HepG2 (cell line): ENCODE results near the gene CISTR. TPM values are rescaled to one million over a fixed set of nuclear protein-coding genes. Genes with fewer than 3 reads are reported as not detected.
A peak's percentile ranks its signal among the peaks of the same experiment; 100 is the strongest.

ENCODE experiments used
- ATAC-seq: fragments of 200-7000 bp; cut with Tn5 transposase; 3 replicates; pipeline ENCODE4 v1.9.1; 2020; ENCODE audit warnings: mild to moderate bottlenecking, moderate library complexity
- BruUV-seq: library from RNA; stranded (reverse); fragments of 400-500 nt; replicated peaks from 2 replicates; lab custom pipeline; 2021; lab: Mats Ljungman, UMichigan
- CTCF ChIA-PET: fragments of 300-600 bp; formaldehyde crosslinking; extraction: SDS; loops from one replicate; lab custom pipeline; 2021; ENCODE audit warnings: low total read pairs, inconsistent platforms, low intra/inter-chr PET ratio; lab: Yijun Ruan, JAX
- POLR2A ChIA-PET: fragments of 350-600 bp; sonication (Branson Sonifier 250); formaldehyde crosslinking; loops from one replicate; lab custom pipeline; 2020; ENCODE audit warnings: antibody characterized with exemption, inconsistent platforms; lab: Yijun Ruan, JAX
- DNase-seq: peaks from one replicate; pipeline ENCODE4 v3.0.0-alpha.2; 2015; ENCODE audit warnings: low spot score
- FAIRE-seq: peaks from 3 replicates; lab custom pipeline; 2011; peaks lifted over from hg19 to GRCh38; lab: Jason Lieb, UNC
- H2AFZ ChIP-seq: one replicate; pipeline ENCODE4 v1.6.1; 2011; ENCODE audit warnings: low read length, inconsistent platforms
- H3K27ac ChIP-seq: fragments of 300-600 bp; 3 replicates; pipeline ENCODE4 v1.8.0; 2011; ENCODE audit warnings: mixed run types, mild to moderate bottlenecking, mixed read lengths, low read length, inconsistent platforms; ENCODE audit not compliant: insufficient read depth; ENCODE audit errors: extremely low read length
- H3K27me3 ChIP-seq, 2 experiments: fragments of 200-600 bp in 1 of 2; 2 replicates in 1 of 2; 3 replicates in 1 of 2; pipeline versions ENCODE4 v1.6.0 to v1.8.0; 2011; ENCODE audit warnings: low read length in 2 of 2, mild to moderate bottlenecking in 2 of 2, moderate library complexity in 2 of 2, inconsistent platforms in 1 of 2; ENCODE audit not compliant: insufficient read depth in 2 of 2, control insufficient read depth in 1 of 2
- H3K36me3 ChIP-seq, 2 experiments: fragments of 200-600 bp in 1 of 2; replicated peaks in 1 of 2; 2 replicates in 1 of 2; 3 replicates in 1 of 2; pipeline versions ENCODE4 v1.5.1 to v1.8.0; 2011; ENCODE audit warnings: low read length in 2 of 2, inconsistent platforms in 1 of 2; ENCODE audit not compliant: insufficient read depth in 2 of 2, control insufficient read depth in 1 of 2
- H3K4me1 ChIP-seq: 2 replicates; pipeline ENCODE4 v1.5.1; 2012; ENCODE audit warnings: low read length, inconsistent platforms; ENCODE audit not compliant: insufficient read depth
- H3K4me2 ChIP-seq: 2 replicates; pipeline ENCODE4 v1.6.0; 2011; ENCODE audit warnings: low read depth, low read length, inconsistent platforms
- H3K4me3 ChIP-seq, 3 experiments: fragments of 200-600 bp in 1 of 3; sonication (generic), shearing (Covaris generic) in 1 of 3; replicated peaks in 1 of 3; 2 replicates each; pipeline ENCODE4 v1.5.1; 2011 to 2016; ENCODE audit warnings: low read length in 3 of 3, inconsistent platforms in 2 of 3, low read depth in 2 of 3, mild to moderate bottlenecking in 2 of 3, control low read depth in 1 of 3, mixed read lengths in 1 of 3; ENCODE audit not compliant: insufficient read depth in 1 of 3
- H3K79me2 ChIP-seq: one replicate; pipeline ENCODE4 v1.6.1; 2011; ENCODE audit warnings: low read length, inconsistent platforms; ENCODE audit not compliant: insufficient read depth
- H3K9ac ChIP-seq: 2 replicates; pipeline ENCODE4 v1.6.0; 2011; ENCODE audit warnings: mild to moderate bottlenecking, low read depth, low read length, inconsistent platforms; ENCODE audit not compliant: insufficient read depth
- H3K9me3 ChIP-seq: 2 replicates; pipeline ENCODE4 v1.5.1; 2012; ENCODE audit warnings: mild to moderate bottlenecking, low read length
- H4K20me1 ChIP-seq: 2 replicates; pipeline ENCODE4 v1.6.0; 2011; ENCODE audit warnings: inconsistent platforms, mild to moderate bottlenecking, low read length, moderate library complexity; ENCODE audit not compliant: insufficient read depth
- ATF1 ChIP-seq: IDR thresholded peaks from 2 replicates; pipeline ENCODE4 v1.6.1; 2016; ENCODE audit warnings: mild to moderate bottlenecking, control low read depth
- DR1 ChIP-seq: sonication (generic); formaldehyde crosslinking; IDR thresholded peaks from 2 replicates; pipeline ENCODE4 v1.8.0; 2021; ENCODE audit warnings: mild to moderate bottlenecking, missing genetic modification reagents, inconsistent platforms
- ERF ChIP-seq: IDR thresholded peaks from 2 replicates; pipeline ENCODE4 v1.6.1; 2018; ENCODE audit warnings: missing biosample characterization, missing genetic modification reagents
- FOSL2 ChIP-seq: sonication (generic); formaldehyde crosslinking; IDR thresholded peaks from 2 replicates; pipeline ENCODE4 v1.4.0; 2020; ENCODE audit warnings: missing genetic modification reagents
- GABPB1 ChIP-seq: IDR thresholded peaks from 2 replicates; pipeline ENCODE4 v1.6.1; 2016; ENCODE audit warnings: mild to moderate bottlenecking, missing genetic modification reagents, moderate library complexity, missing compliant biosample characterization
- MAFG ChIP-seq: sonication (generic); formaldehyde crosslinking; IDR thresholded peaks from 2 replicates; pipeline ENCODE4 v1.5.1; 2020; ENCODE audit warnings: mild to moderate bottlenecking, missing genetic modification reagents
- NCOA2 ChIP-seq: sonication (generic); formaldehyde crosslinking; IDR thresholded peaks from 2 replicates; pipeline ENCODE4 v1.8.0; 2022; ENCODE audit warnings: inconsistent platforms
- ZNF251 ChIP-seq: sonication (generic); formaldehyde crosslinking; IDR thresholded peaks from 2 replicates; pipeline ENCODE4 v1.9.0; 2021; ENCODE audit warnings: mild to moderate bottlenecking, missing genetic modification reagents
- ZNF431 ChIP-seq: sonication (generic); formaldehyde crosslinking; IDR thresholded peaks from 2 replicates; pipeline ENCODE4 v1.9.0; 2022; ENCODE audit warnings: missing genetic modification reagents, low read depth, mild to moderate bottlenecking, borderline replicate concordance
- ZNF75D ChIP-seq: sonication (generic); formaldehyde crosslinking; IDR thresholded peaks from 2 replicates; pipeline ENCODE4 v1.8.1; 2023; ENCODE audit warnings: missing genetic modification reagents, mild to moderate bottlenecking, borderline replicate concordance
- ZNF770 ChIP-seq: sonication (generic); formaldehyde crosslinking; IDR thresholded peaks from 2 replicates; pipeline ENCODE4 v1.5.0; 2020; ENCODE audit warnings: mild to moderate bottlenecking, missing genetic modification reagents
- WGBS: methylation state at CpG from one replicate; pipeline ENCODE4 v1.1.6; 2017; ENCODE audit warnings: low lambda C conversion rate; 5-methylcytosine and 5-hydroxymethylcytosine counted together
- in situ Hi-C: cut with HindIII; loops from 2 replicates; pipeline ENCODE4 v1.10.0; 2017; ENCODE audit warnings: low pct_unique_long_range_greater_than_20kb; ENCODE audit not compliant: extremely low pct_ligation_motif_present
- intact Hi-C: fragments of 100-400 bp; cut with micrococcal nuclease; formaldehyde crosslinking; loops from one replicate; pipeline ENCODE4 v1.10.0; 2022; ENCODE audit not compliant: unreplicated experiment
- polyA plus RNA-seq, 8 experiments: library from polyadenylated mRNA; depleted of rRNA in 3 of 8; stranded (reverse) in 7 of 8; unstranded in 1 of 8; fragments of >200 nt; fragmentation: Illumina TruSeq in 4 of 8; extraction: Trizol in 4 of 8; gene quantifications; 2 replicates each; pipeline versions ENCODE4 v1.2.1 to v1.2.3, GENCODE V29; 2011 to 2016; ENCODE audit warnings: low read depth in 4 of 8, missing spikeins in 1 of 8, mixed read lengths in 1 of 8; ENCODE audit not compliant: insufficient read depth in 1 of 8
- total RNA-seq, 5 experiments: library from RNA; depleted of rRNA; stranded (reverse); fragments of >200 nt; fragmentation: Illumina TruSeq; extraction: Trizol; gene quantifications; 2 replicates each; pipeline ENCODE4 v1.2.3, GENCODE V29; 2016; ENCODE audit warnings: low read depth in 1 of 5
- TF ChIP-seq, protein P1 (sequence below): sonication (generic); formaldehyde crosslinking; IDR thresholded peaks from 2 replicates; pipeline ENCODE4 v1.8.0; 2023; ENCODE audit warnings: mild to moderate bottlenecking, missing genetic modification reagents

CISTR gene
- total and polyA plus RNA-seq, 2 of the 13 experiments (the other 11 are each of a cell fraction or from before 2014, with no cell fraction given): not detected

DNA sequence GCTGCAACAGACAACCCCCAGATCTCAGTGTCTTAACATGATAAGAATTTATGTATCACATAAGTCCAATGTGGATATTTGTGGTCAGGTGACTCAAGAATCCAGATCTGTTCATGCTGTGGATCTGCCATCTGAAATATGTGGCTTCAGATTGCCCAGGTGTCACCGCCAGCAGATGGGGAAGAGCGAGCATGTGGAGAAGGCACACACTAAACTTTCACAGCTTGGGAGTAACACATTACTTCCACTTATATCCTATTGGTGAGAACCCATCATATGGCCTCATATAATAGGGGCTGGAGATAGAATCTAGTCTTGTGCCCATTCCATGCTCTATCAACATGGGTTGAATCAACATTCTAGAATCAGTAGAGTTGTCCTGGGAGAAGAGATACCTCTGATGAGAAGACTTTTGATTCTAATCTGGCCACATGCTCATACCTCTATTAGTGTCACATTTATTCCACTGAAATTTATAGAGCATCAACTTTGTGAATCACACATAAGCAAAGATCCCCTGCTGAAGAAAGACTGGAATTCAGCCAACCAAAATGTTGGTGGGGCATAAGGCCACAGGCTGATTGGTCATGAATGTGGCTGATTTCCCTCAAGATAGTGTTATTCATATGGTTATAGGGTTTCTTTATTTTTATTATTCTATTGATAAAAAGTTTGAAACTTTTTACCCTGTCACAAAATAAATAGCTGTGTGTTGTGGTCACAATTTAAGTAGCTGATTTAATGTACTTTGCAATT lies 18.6 kb downstream of the CISTR start:
- DNase-seq (no peak), FAIRE-seq (no peak), ATAC-seq (no peak)
- Histone ChIP-seq H3K27me3 (peaks cover 9 to 38% of the 10 kb centered on the region in 2 experiments; a peak in 3 of 5 replicates), H3K9me3 (no peaks in the 10 kb centered on the region), H3K36me3 (no peaks in the 10 kb centered on the region), H3K79me2 (no peaks in the 10 kb centered on the region), H3K4me3 (no peak overlapping the region), H3K4me2 (no peak overlapping the region), H3K9ac (no peak overlapping the region), H3K4me1 (peaks cover 2% of the 10 kb centered on the region), H2AFZ (no peak overlapping the region)
- POLR2A ChIA-PET: no interaction called here
- BruUV-seq: no TSS peak
- 7% methylated on average over 2 of the region's 2 CpGs for WGBS
- CTCF ChIA-PET: no interaction called here
- in situ Hi-C loops: no loop called here
- TF ChIP-seq, protein P1, sequence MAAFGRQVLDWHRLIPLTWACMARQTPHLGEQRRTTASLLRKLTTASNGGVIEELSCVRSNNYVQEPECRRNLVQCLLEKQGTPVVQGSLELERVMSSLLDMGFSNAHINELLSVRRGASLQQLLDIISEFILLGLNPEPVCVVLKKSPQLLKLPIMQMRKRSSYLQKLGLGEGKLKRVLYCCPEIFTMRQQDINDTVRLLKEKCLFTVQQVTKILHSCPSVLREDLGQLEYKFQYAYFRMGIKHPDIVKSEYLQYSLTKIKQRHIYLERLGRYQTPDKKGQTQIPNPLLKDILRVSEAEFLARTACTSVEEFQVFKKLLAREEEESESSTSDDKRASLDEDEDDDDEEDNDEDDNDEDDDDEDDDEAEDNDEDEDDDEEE (CRISPR knock-in tag): no peak
- TF ChIP-seq ERF: no peak
- TF ChIP-seq NCOA2: no peak
- TF ChIP-seq MAFG (CRISPR knock-in tag): no peak
- TF ChIP-seq ATF1: no peak
- no peak for TF ChIP-seq DR1 (CRISPR knock-in tag)
- TF ChIP-seq, all 625 proteins: peak for 0
- Histone ChIP-seq H3K27ac (no peak overlapping the region), H4K20me1 (no peaks in the 10 kb centered on the region)
- intact Hi-C loops: no loop called here

- ATAC-seq (no peak), FAIRE-seq (no peak), DNase-seq (peak; percentile 14)
- Histone ChIP-seq H3K4me3 (no peak overlapping the region), H3K27ac (no peak overlapping the region), H3K36me3 (peaks cover 0 to 2% of the 10 kb centered on the region in 2 experiments; a peak in 1 of 5 replicates), H4K20me1 (no peaks in the 10 kb centered on the region), H3K9ac (no peak overlapping the region), H3K9me3 (no peaks in the 10 kb centered on the region), H3K4me2 (no peak overlapping the region), H3K79me2 (no peaks in the 10 kb centered on the region), H3K27me3 (peaks cover 1 to 4% of the 10 kb centered on the region in 2 experiments; a peak in 2 of 5 replicates), H2AFZ (no peak overlapping the region), H3K4me1 (peaks cover 16% of the 10 kb centered on the region)
- ChIA-PET POLR2A (no interaction called here), CTCF (no interaction called here)
- in situ Hi-C loops (no loop called here), intact Hi-C loops (no loop called here)
- BruUV-seq: no TSS peak
- TF ChIP-seq ZNF770 (CRISPR knock-in tag) (no peak), ZNF251 (no peak), ZNF431 (CRISPR knock-in tag) (no peak), ERF (no peak), ZNF75D (CRISPR knock-in tag) (no peak), GABPB1 (CRISPR knock-in tag) (no peak), FOSL2 (CRISPR knock-in tag) (no peak; the same call in 1 of the 2 replicates)
Observed at GRCh38 chr12:53729644-53730043, 22.1 kb downstream of the CISTR start.
